ENCODE data around the gene RNF223. TPM values are rescaled to one million over a fixed set of nuclear protein-coding genes. Genes with fewer than 3 reads are reported as not detected.
A peak's percentile ranks its signal among the peaks of the same experiment; 100 is the strongest.

The RNF223 gene
- polyA plus RNA-seq, 1 donor (not counting 4 experiments of a cell fraction or from before 2014, with no cell fraction given), result 0.22 TPM

DNA sequence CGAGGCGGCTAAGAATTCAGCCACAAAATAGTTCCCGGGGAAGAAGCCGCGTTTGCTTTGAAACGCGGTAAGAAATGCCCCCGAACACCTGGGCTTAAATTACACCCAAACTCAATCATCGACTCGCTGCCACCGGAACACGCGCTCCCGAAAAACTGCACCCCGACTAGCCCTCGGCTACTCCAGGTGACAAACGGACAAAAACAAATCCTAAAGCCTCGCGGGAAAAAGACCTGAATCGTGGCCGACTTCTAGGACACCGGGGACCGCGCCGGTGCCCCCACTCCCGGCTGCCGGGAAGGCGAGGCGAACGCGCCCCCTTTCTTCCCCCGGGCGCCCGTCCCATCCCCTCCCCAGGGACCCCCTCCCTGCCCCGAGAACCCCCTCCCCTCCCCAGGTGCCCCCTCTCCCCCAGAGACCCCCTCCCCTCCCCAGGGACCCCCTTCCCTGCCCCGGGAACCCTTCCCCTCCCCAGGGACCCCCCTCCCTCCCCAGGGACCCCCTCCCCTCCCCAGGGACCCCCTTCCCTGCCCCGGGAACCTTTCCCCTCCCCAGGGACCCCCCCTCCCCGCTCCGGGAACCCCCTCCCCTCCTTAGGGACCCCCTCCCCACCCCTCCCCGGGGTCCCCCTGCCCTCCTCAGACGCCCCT lies 41.2 kb upstream of the RNF223 start:
- dilution Hi-C loops (cut with MboI; ENCODE audit: extremely low pct_ligation_motif_present, low sequenced_read_pairs), result no loop called here
- Histone ChIP-seq H4K20me1 (ENCODE audit: control insufficient read depth, extremely low read depth, insufficient read depth, low read length) (no peaks in the 10 kb centered on the region), H3K4me2 (ENCODE audit: control insufficient read depth, extremely low read depth, insufficient read depth, low read depth, low read length) (peak overlapping the region; percentile 80), H3K9me3 (ENCODE audit: control insufficient read depth, low read depth, low read length) (no peaks in the 10 kb centered on the region), H3K79me2 (ENCODE audit: control insufficient read depth, insufficient read depth, low read length) (peaks cover 39% of the 10 kb centered on the region), H3K27ac (ENCODE audit: control insufficient read depth, insufficient read depth, low read length) (peak overlapping the region; percentile 2), H3K9me1 (ENCODE audit: control insufficient read depth, extremely low read depth, insufficient read depth, low read length) (no peaks in the 10 kb centered on the region), H3K27me3 (ENCODE audit: control insufficient read depth, extremely low read depth, insufficient read depth, low read length) (peaks cover 17% of the 10 kb centered on the region), H3K4me3 (ENCODE audit: control insufficient read depth in 2 of 3, extremely low read depth in 1 of 3, insufficient read depth in 2 of 3, low read depth in 1 of 3, low read length in 3 of 3) (peak overlapping the region; percentile 67 to 80 (median 77)), H3K36me3 (ENCODE audit: control insufficient read depth in 2 of 2, extremely low read depth in 1 of 2, insufficient read depth in 2 of 2, low read length in 2 of 2) (peaks cover 6 to 13% of the 10 kb centered on the region in 2 experiments), H3K4me1 (ENCODE audit: control insufficient read depth, extremely low read depth, insufficient read depth, low read length) (peaks cover 2% of the 10 kb centered on the region), H2AFZ (ENCODE audit: control insufficient read depth, low read length) (no peak overlapping the region), H3K9ac (ENCODE audit: control insufficient read depth, extremely low read depth, insufficient read depth, low read length) (peak overlapping the region; percentile 65)
- TF ChIP-seq EZH2 (IDR thresholded peaks at IDR 0.05; ENCODE audit: low read length), result no peak
- TF ChIP-seq, protein P1, sequence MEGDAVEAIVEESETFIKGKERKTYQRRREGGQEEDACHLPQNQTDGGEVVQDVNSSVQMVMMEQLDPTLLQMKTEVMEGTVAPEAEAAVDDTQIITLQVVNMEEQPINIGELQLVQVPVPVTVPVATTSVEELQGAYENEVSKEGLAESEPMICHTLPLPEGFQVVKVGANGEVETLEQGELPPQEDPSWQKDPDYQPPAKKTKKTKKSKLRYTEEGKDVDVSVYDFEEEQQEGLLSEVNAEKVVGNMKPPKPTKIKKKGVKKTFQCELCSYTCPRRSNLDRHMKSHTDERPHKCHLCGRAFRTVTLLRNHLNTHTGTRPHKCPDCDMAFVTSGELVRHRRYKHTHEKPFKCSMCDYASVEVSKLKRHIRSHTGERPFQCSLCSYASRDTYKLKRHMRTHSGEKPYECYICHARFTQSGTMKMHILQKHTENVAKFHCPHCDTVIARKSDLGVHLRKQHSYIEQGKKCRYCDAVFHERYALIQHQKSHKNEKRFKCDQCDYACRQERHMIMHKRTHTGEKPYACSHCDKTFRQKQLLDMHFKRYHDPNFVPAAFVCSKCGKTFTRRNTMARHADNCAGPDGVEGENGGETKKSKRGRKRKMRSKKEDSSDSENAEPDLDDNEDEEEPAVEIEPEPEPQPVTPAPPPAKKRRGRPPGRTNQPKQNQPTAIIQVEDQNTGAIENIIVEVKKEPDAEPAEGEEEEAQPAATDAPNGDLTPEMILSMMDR (optimal IDR thresholded peaks at IDR 0.05 in 1 of 3, IDR thresholded peaks at IDR 0.05 in 1 of 3, conservative IDR thresholded peaks at IDR 0.05 in 1 of 3; ENCODE audit: extremely low read depth in 1 of 3, insufficient read depth in 2 of 3, low read length in 3 of 3), result no peak
- no peak for FAIRE-seq
- no peak for DNase-seq (ENCODE audit: low read depth, low spot score)

DNA sequence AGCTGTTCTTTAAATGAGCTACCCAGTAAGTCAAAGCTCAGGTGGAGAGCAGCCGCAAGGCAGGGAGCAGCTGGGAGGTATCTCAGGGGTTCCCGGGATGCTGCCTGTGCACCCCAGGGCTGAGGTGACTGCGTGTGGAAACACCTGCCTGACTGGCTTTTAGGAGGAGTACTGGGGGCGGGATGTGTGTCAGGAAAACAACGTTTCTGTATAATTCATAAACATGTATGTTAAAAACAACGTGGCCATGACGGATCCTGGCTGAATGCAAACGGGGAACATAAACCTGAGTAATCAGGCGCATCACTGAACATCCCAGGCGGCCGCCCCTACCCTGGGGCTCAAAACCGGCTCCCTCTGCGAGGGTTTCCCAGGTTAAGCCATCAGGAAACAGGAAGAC lies 40.3 kb upstream of the RNF223 start:
- DNase-seq (ENCODE audit: low read depth, low spot score), result no peak
- Histone ChIP-seq H3K79me2 (ENCODE audit: control insufficient read depth, insufficient read depth, low read length) (peaks cover 47% of the 10 kb centered on the region), H2AFZ (ENCODE audit: control insufficient read depth, low read length) (no peak overlapping the region), H3K9me1 (ENCODE audit: control insufficient read depth, extremely low read depth, insufficient read depth, low read length) (no peaks in the 10 kb centered on the region), H3K4me3 (ENCODE audit: control insufficient read depth in 2 of 3, extremely low read depth in 1 of 3, insufficient read depth in 2 of 3, low read depth in 1 of 3, low read length in 3 of 3) (no peak overlapping the region), H3K9me3 (ENCODE audit: control insufficient read depth, low read depth, low read length) (no peaks in the 10 kb centered on the region), H3K9ac (ENCODE audit: control insufficient read depth, extremely low read depth, insufficient read depth, low read length) (no peak overlapping the region), H4K20me1 (ENCODE audit: control insufficient read depth, extremely low read depth, insufficient read depth, low read length) (no peaks in the 10 kb centered on the region), H3K36me3 (ENCODE audit: control insufficient read depth in 2 of 2, extremely low read depth in 1 of 2, insufficient read depth in 2 of 2, low read length in 2 of 2) (peaks cover 6 to 13% of the 10 kb centered on the region in 2 experiments), H3K27ac (ENCODE audit: control insufficient read depth, insufficient read depth, low read length) (no peak overlapping the region), H3K4me2 (ENCODE audit: control insufficient read depth, extremely low read depth, insufficient read depth, low read depth, low read length) (peak overlapping the region; percentile 80), H3K4me1 (ENCODE audit: control insufficient read depth, extremely low read depth, insufficient read depth, low read length) (peaks cover 2% of the 10 kb centered on the region), H3K27me3 (ENCODE audit: control insufficient read depth, extremely low read depth, insufficient read depth, low read length) (peaks cover 17% of the 10 kb centered on the region)
- TF ChIP-seq, protein P1 (optimal IDR thresholded peaks at IDR 0.05 in 1 of 3, IDR thresholded peaks at IDR 0.05 in 1 of 3, conservative IDR thresholded peaks at IDR 0.05 in 1 of 3; ENCODE audit: extremely low read depth in 1 of 3, insufficient read depth in 2 of 3, low read length in 3 of 3), result no peak
- no peak for TF ChIP-seq EZH2 (IDR thresholded peaks at IDR 0.05; ENCODE audit: low read length)
- dilution Hi-C loops (cut with MboI; ENCODE audit: extremely low pct_ligation_motif_present, low sequenced_read_pairs), result no loop called here
- no peak for FAIRE-seq
